Measurements from ENCODE around the gene NOM1.

The NOM1 gene

DNA sequence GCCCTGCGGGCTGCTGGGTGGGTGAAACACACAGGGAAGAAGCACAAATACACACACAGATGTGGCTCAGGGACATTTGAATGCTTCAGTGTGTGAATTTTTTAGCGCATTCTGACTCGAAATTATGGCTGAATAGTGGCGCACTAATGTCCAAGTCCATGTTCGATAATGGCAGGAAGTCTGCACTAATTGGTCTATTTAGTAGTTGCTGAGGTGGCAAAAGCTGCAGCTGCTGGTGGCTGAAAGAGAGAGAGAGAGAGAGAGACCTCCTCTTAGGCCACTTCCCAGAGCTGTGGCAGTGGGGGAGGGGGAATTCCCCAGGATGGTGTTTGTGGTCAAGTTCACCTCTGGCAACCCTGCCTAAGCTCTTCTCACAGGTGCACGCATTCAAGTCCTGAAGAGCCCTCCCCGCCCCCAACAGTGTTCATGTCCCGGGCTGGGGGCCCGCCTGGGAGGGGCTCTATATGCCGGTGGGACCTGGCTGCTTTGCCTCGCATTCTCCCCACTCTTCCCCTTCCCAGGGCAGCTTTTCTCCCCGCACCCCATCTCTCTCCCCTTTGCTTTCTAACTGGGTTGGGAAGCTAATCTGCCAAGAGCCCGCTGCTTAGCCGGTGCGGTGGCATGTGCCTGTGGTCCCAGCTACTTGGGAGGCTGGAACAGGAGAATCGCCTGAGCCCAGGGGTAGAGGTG is 67.0 kb downstream of the NOM1 start:
- DNase-seq (ENCODE audit: low read depth): no peak

DNA sequence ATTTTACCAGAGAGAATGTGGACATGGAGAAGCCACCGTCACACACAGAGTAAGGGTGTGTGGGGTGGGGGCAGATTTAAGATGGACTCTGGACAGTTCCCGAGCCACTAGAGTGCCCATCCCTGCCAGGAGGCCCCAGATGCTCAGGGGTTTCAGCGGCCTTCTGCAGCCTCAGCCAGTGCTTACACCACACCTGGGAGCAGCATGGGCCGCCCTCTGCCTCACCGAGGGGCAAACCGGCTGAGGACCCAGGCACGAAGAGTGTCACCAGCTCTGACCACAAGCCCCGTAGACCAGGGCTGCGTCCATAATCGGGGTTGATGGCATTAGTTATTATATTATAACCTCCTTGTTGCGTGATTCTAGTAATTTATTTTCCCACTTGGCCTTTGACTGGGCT is 67.6 kb downstream of the NOM1 start:
- no peak for DNase-seq (ENCODE audit: low read depth)

DNA sequence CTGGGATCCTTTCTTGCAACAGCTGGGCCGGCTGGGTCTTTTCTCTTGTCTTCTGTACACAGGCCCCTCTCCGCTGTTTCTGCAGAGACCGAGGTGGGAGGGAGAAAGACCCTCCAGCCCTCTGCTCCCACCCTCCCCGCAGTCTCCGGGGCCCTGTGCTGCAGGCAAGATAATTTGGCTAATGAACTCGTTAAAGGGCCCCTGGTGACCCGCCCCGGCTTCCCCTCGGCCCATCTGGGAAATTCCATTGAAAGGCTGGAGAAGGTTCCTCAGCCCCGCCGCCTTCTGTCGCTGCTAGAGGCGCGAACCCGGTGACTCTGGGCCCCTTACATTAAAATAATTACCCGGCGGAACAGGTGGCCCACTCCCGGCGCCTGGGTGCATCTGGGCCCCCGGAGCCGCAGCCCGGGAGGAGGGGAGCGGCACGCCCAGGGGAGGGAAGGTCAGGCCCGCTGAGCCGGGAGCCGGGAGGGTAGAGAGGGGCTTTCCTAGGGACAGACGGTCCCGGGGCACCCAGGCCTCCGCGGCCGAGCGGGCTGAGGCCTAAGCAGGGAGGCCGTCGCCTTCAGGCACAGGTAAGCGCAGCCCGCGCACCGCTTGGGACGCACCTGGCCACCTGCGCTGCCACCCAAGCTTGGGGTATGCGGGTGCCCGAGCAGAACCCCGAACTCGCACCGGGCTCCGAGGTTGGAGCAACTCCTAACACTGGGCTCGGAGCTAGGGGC is 68.3 kb downstream of the NOM1 start:
- DNase-seq (ENCODE audit: low read depth): no peak

DNA sequence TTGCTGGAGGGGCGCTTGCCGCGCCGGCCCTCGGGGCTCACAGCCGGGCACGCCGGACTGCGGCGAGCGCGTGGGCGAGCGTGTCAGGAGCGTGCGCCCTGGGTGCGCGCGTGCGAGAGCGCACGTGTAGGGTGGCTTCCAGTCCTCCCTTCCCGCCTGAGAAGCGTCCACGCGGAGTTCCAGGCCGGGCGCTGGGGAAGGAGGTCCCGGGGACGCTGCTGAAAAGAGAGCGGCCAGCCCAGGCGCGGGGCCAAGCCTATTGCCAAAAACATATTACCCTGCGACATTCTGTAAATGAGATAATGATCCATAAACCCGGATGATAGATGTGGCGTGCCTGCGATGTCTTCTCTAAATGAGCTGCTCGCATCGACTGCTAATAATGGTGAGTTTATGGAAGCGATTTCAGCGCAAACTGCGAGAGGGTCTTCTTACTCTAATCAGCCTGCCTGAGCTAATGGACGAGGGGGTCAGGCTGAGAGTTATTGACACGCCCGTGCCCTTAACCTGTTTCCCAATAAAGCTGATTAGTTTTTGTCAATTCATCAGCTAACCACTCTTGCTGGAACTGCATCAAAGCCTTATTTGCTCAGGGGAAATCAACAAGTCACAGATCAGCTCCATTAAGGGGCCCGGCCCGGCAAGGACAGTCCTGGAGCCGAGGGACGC is 69.0 kb downstream of the NOM1 start:
- DNase-seq (ENCODE audit: low read depth): no peak

DNA sequence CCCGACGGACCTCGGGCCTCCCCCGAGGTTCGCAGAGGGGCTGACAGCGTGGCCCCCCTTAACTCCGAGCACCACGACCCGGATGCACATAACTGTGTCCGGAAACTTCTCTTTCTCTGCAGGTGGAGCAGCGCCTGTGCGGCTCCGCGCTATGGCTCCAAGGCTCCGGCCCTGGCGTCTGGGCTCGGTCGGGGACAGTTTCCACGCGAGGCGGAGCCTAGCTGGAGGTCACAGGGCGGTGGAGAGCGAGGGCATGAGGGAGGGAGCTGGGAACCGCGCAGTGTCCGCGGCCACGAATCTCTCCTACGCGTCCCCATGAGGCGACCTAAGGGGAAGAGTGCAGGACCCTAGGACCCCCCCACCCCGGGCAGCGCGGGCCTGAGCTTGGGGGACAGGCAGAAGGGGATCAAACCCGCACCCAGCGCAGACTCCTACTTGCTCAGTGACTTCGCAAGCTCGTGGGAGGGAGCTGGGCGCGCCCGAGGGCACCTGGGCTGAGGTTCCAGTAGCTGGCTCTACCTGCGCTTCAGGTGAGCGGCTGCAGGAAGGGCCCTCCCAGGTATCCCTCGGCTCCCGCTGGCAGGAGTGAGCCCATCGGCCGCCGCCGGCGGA is 69.6 kb downstream of the NOM1 start:
- DNase-seq (ENCODE audit: low read depth): no peak

DNA sequence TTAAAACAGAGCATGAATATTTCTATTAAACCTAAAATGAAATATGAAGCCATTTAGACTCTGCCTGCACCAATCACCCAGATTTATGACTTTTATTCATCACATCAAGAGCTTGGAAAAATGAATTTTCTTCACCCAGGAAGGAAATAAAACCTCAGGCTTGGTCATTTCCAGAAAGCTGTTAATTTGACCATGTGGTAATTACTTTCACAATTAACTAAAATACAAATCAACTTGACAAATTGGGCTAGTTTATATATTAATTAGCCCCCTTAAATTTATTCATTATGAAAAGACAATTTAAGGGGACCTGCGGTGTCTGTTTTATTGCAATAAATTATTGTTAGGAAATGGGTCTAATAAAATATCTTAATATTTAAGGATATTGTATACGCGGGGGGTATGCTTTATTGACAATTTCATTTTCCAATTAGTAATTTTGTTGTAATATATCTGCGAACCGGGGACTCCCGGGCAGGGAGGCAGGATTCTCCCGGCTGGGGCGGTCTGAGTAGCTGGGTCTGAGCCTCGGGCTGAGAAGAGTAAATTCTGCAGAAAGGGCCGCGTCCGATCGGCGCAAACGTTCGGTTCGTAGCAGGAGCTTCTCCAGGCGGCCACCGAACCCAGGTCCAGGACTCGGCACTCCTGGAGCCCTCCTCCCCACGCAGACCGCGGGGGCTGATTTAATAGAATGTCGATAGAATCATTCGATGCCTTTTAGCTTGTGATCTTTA is 70.4 kb downstream of the NOM1 start:
- no peak for DNase-seq (ENCODE audit: low read depth)

DNA sequence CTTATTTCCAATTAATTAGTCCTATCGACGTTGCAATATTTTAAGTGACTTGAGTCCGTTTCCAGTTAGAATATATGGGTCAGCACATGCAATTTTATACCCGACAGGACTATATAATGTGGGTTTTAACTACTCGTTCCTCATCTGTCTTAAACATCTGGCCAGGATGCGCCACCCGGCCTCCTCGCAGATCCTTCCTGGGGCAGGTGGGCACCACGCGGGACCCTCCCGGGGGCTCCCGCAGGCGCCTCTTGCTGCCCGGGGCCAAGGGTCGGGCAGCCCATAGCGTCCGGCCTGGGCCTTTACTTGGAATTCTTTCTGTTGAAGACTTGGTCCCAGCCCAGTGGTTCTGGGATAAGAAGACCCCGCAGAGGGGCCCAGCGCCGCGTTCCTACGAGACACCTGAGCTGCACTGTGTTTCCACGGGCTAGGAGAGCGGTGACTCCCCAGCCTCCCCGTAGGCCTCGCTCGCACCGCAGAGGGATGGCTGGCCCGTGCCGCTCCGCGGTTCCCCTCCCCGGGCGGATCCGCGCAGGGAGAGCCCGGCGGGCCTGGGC is 71.1 kb downstream of the NOM1 start:
- no peak for DNase-seq (ENCODE audit: low read depth)

DNA sequence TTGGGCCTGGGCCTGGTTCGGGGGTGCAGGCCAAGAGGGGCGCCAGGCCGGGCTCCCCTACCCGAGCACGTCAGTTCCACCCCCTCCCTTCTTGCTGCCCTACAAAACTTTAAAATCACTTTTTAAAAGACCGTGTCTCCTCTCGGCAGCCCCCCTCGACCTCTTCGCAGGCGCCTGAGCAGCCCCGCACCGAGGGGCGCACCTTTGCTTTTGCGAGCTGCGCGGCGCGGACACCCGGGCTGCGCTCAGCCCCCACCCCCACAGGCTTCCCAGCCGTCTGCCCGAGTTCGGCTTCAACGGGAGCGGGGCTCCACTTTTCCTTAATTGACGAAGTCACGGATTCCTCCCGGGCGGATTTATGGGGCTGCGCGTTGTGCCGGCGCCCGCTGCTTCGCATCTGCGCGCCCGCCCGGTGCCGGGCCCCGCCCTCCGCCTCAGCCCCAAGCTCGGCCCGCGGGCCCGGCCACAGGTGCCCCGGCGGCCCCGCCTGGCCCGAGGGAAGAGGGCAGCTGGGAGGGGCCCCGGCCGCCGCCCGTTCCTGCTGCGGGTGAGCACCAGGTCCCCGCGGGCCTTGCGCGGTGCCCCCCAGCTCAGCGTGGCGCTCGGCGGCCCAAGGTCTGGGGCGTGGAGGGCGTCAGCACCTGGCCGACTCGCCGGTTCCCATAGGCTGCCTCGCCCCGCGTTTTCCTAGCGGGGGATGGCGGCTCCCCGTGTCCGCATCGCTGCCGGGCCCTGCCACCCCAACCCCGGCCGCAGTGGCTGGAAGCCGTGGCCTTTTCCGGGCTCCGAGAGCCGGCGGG is 71.8 kb downstream of the NOM1 start:
- no peak for DNase-seq (ENCODE audit: low read depth)

DNA sequence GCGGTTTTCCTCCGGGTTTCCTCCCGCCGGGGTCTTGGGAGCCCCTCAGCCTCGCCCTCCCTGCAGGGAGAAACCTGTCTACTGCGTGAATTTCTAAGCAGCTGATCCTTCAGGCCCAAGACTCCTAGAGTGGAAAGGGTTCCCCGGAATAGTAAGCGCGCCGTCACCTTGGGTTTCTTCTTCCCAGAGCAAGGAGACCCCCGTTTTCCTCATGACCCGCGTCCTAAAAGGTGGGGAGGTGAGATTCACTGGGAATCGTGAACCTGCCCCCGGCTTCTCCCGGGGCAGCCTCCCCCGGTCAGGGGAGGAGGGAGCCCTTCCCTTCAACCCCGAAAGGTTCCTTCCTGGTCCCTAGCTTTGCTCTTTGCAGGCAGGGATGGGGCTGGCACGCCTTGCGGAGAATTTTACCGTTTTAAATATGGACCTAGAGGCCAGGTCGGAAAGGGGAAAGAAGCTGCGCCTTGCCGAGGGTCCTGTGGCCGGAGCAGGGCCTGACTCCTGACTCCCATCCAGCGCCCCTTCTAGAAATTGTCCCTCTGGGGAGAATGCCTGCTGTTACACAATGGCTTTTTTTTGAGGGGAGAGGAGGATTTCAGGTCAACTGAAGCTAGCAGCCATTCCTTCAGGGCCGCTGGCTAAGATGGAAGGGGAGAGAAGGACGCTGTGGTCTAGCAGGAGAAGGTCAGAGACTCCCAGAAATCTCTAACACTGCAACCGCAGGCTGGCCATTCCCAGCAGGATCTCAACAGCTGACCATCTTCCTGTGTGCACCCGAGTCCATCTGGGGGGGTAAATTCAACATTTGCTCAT is 72.6 kb downstream of the NOM1 start:
- DNase-seq (ENCODE audit: low read depth): no peak

Data from stimulated activated CD8-positive, alpha-beta memory T cell treated with anti-CD3 and anti-CD28 coated beads, Interleukin-12 subunit alpha, Interleukin-12 subunit beta, amount 100 ng/mL, for 1 hour (primary cell).